Natural killer cell treated with Interleukin-12 subunit alpha and Interleukin-12 subunit beta and Interleukin-15 and Interleukin-18, amount 100 ng/mL, for 72 hours (primary cell): ENCODE data around the gene CENPT. TPM values are rescaled to one million over a fixed set of nuclear protein-coding genes. Genes with fewer than 3 reads are reported as not detected.

ENCODE experiments used
- ATAC-seq, 2 donors: fragments of 150-1000 bp; cut with Tn5 transposase in 1 of 2; sonication (Bioruptor Pico), chemical (Tn5 transposase) in 1 of 2; 2 replicates each; pipeline ENCODE4 v1.10.0; 2021
- DNase-seq: peaks from one replicate; pipeline ENCODE4 v3.0.0; 2022; ENCODE audit warnings: low spot score
- H3K27ac Mint-ChIP-seq, 2 donors: 1 replicate in 1 of 2; 2 replicates in 1 of 2; pipeline ENCODE4 v1.8.0; 2022; ENCODE audit warnings: mixed read lengths in 2 of 2, mild to moderate bottlenecking in 1 of 2, moderate library complexity in 1 of 2
- H3K27me3 Mint-ChIP-seq, 2 donors: 1 replicate in 1 of 2; 2 replicates in 1 of 2; pipeline ENCODE4 v1.8.0; 2022; ENCODE audit warnings: mixed read lengths in 2 of 2
- H3K36me3 Mint-ChIP-seq: one replicate; pipeline ENCODE4 v1.8.0; 2022; ENCODE audit warnings: mixed read lengths
- H3K4me1 Mint-ChIP-seq, 2 donors: 1 replicate in 1 of 2; 2 replicates in 1 of 2; pipeline ENCODE4 v1.8.0; 2022; ENCODE audit warnings: low read depth in 2 of 2, mixed read lengths in 2 of 2, mild to moderate bottlenecking in 1 of 2
- H3K4me3 Mint-ChIP-seq: one replicate; pipeline ENCODE4 v1.8.0; 2022; ENCODE audit warnings: mixed read lengths
- H3K9me3 Mint-ChIP-seq: 2 replicates; pipeline ENCODE4 v1.8.0; 2022; ENCODE audit warnings: mixed read lengths
- total RNA-seq, 2 donors: library from RNA; stranded (reverse); gene quantifications; one replicate each; pipeline ENCODE4 v1.2.3, GENCODE V29; 2022

Gene CENPT
- total RNA-seq, 2 donors from 2014 or later, result 51.6 to 83.7 TPM

- Mint-ChIP-seq H3K36me3 (no peaks in the 10 kb centered on the region), H3K27ac (no peak overlapping the region)
Observed at GRCh38 chr16:67882374-67883145, 35.1 kb upstream of the CENPT start.

DNA sequence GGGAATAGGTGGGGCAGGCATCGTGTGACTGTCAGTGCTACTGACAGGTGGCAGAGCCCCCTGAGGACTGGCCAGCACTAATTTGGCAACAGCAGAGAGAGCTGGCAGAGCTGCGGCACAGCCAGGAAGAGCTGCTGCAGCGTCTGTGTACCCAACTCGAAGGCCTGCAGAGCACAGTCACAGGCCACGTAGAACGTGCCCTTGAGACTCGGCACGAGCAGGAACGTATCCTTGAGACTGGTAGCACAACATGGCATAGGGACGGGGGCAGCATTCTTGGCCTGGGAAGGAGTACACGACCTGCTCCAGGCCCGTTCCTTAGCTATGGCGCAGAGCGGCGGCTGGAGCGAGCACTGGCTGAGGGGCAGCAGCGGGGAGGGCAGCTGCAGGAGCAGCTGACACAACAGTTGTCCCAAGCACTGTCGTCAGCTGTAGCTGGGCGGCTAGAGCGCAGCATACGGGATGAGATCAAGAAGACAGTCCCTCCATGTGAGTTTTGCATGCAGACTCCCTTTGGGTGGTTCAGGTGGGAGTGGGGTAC, 34.2 kb upstream of the CENPT start:
- DNase-seq (no peak), ATAC-seq (no peak)
- H3K36me3 Mint-ChIP-seq, result no peaks in the 10 kb centered on the region
- H3K9me3 Mint-ChIP-seq, result no peaks in the 10 kb centered on the region
- no peaks in the 10 kb centered on the region for H3K27me3 Mint-ChIP-seq
- H3K4me3 Mint-ChIP-seq, result no peak overlapping the region
- peaks cover 0 to 9% of the 10 kb centered on the region in 2 donors for H3K4me1 Mint-ChIP-seq
- no peak overlapping the region for H3K27ac Mint-ChIP-seq

More at GRCh38 chr16:67882374-67883145, 35.1 kb upstream of the CENPT start:
- H3K4me3 Mint-ChIP-seq, result no peak overlapping the region
- ATAC-seq, result peak in 1 of 2 donors; percentile 34
- DNase-seq, result no peak
- no peaks in the 10 kb centered on the region for H3K9me3 Mint-ChIP-seq
- no peaks in the 10 kb centered on the region for H3K27me3 Mint-ChIP-seq
- peaks cover 0 to 9% of the 10 kb centered on the region in 2 donors for H3K4me1 Mint-ChIP-seq

DNA sequence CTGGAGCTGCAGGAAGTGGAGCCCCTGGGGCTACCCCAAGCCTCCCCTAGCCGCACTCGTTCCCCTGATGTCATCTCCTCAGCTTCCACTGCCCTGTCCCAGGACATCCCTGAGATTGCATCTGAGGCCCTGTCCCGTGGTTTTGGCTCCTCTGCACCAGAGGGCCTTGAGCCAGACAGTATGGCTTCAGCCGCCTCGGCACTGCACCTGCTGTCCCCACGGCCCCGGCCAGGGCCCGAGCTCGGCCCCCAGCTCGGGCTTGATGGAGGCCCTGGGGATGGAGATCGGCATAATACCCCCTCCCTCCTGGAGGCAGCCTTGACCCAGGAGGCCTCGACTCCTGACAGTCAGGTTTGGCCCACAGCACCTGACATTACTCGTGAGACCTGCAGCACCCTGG, 33.1 kb upstream of the CENPT start:
- Mint-ChIP-seq H3K9me3 (no peaks in the 10 kb centered on the region), H3K4me3 (no peak overlapping the region), H3K27me3 (no peaks in the 10 kb centered on the region), H3K4me1 (peaks cover 5 to 14% of the 10 kb centered on the region in 2 donors), H3K36me3 (no peaks in the 10 kb centered on the region), H3K27ac (no peak overlapping the region)
- DNase-seq, result no peak
- no peak for ATAC-seq

GRCh38 chr16:67879936-67880335, 32.4 kb upstream of the CENPT start:
- Mint-ChIP-seq H3K4me1 (peaks cover 12 to 20% of the 10 kb centered on the region in 2 donors), H3K27me3 (no peaks in the 10 kb centered on the region), H3K4me3 (no peak overlapping the region), H3K9me3 (no peaks in the 10 kb centered on the region), H3K27ac (no peak overlapping the region), H3K36me3 (no peaks in the 10 kb centered on the region)
- DNase-seq (no peak), ATAC-seq (no peak)

DNA sequence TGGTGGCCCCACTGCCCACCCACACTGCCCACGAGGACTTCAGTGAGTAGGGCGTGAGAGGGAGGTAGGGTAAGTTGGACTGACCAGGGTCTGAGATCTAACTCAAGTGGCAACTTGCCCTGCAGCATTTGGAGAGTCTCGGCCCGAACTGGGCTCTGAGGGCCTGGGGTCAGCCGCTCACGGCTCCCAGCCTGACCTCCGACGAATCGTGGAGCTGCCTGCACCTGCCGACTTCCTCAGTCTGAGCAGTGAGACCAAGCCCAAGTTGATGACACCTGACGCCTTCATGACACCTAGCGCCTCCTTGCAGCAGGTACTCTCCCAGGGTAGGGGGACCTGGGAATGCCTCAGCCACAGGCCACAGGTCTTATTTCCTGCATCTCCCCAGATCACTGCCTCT, 32.0 kb upstream of the CENPT start:
- H3K36me3 Mint-ChIP-seq, result no peaks in the 10 kb centered on the region
- H3K4me3 Mint-ChIP-seq, result no peak overlapping the region
- no peaks in the 10 kb centered on the region for H3K27me3 Mint-ChIP-seq
- no peaks in the 10 kb centered on the region for H3K9me3 Mint-ChIP-seq
- ATAC-seq, result no peak
- no peak for DNase-seq
- no peak overlapping the region for H3K27ac Mint-ChIP-seq
- H3K4me1 Mint-ChIP-seq, result peaks cover 16 to 23% of the 10 kb centered on the region in 2 donors

DNA sequence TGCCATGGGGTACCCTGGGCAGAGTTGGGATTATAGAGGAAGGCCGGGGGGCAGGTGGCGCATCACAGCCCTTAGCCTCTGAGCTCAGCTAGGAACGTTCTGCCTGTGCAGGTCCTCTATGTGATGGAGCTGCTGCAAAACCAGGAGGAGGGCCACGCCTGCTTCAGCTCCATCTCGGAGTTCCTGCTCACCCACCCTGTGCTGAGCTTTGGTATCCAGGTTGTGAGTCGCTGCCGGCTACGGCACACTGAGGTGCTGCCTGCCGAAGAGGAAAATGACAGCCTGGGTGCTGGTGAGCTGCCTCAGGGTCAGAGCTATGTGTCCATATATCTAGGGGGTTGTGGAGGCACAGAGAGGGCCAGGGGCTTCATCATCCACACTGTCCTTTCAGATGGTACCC, 31.4 kb upstream of the CENPT start:
- Mint-ChIP-seq H3K36me3 (peaks cover 2% of the 10 kb centered on the region), H3K4me1 (peaks cover 23 to 30% of the 10 kb centered on the region in 2 donors), H3K9me3 (no peaks in the 10 kb centered on the region), H3K27me3 (no peaks in the 10 kb centered on the region), H3K27ac (no peak overlapping the region), H3K4me3 (no peak overlapping the region)
- ATAC-seq (no peak), DNase-seq (no peak)

DNA sequence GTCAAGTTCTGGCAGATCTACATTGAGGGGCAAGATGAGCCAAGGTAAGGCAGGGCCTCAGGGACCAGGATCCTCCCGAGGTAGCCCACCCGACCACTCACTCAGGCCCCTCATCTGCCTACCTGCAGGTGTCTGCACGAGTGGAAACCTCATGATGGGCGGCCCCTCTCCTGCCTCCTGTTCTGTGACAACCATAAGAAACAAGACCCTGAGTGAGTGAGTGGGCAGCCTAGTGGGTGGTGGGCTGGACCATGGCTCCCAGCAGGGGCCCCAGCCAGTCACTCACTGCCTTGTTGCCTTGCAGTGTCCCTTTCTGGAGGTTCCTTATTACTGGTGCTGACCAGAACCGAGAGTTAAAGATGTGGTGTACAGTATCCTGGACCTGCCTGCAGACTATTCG, 30.7 kb upstream of the CENPT start:
- no peak overlapping the region for H3K27ac Mint-ChIP-seq
- ATAC-seq (no peak), DNase-seq (no peak)
- no peaks in the 10 kb centered on the region for H3K27me3 Mint-ChIP-seq
- no peaks in the 10 kb centered on the region for H3K9me3 Mint-ChIP-seq
- H3K4me1 Mint-ChIP-seq, result peaks cover 27 to 31% of the 10 kb centered on the region in 2 donors
- H3K4me3 Mint-ChIP-seq, result no peak overlapping the region
- H3K36me3 Mint-ChIP-seq, result peaks cover 6% of the 10 kb centered on the region

- ATAC-seq, result no peak
- Mint-ChIP-seq H3K9me3 (no peaks in the 10 kb centered on the region), H3K27ac (no peak overlapping the region), H3K36me3 (peaks cover 6% of the 10 kb centered on the region), H3K4me1 (peaks cover 32 to 36% of the 10 kb centered on the region in 2 donors), H3K4me3 (no peak overlapping the region), H3K27me3 (no peaks in the 10 kb centered on the region)
- no peak for DNase-seq
Observed at GRCh38 chr16:67877064-67877463, 29.6 kb upstream of the CENPT start.

DNA sequence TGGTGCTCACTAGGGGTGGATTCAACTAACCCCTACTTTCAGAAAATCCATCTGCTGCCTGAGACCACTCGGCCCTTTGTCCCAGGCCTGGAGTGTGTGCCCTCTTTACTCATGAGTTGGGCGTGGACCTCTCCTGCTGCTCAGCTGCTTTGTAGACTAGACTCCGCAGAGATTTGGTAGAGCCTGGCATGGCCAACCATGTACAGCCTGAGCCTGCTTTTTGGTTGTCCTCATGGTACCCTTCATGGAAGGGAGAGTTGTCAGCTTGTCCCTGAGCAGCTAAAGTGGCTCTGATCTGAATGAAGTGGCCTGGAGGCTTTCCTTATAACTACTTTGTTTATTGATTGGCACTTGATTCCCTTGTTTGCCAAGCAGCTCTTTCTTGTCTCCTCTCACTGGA, 26.9 kb upstream of the CENPT start:
- no peaks in the 10 kb centered on the region for H3K27me3 Mint-ChIP-seq
- peaks cover 32 to 34% of the 10 kb centered on the region in 2 donors for H3K4me1 Mint-ChIP-seq
- peak overlapping the region; percentile 83 to 93 for H3K27ac Mint-ChIP-seq
- no peak for ATAC-seq
- peaks cover 10% of the 10 kb centered on the region for H3K36me3 Mint-ChIP-seq
- no peak for DNase-seq
- H3K4me3 Mint-ChIP-seq, result peak overlapping the region; percentile 98
- no peaks in the 10 kb centered on the region for H3K9me3 Mint-ChIP-seq

- Mint-ChIP-seq H3K9me3 (no peaks in the 10 kb centered on the region), H3K27me3 (no peaks in the 10 kb centered on the region), H3K36me3 (peaks cover 10% of the 10 kb centered on the region), H3K4me1 (peaks cover 32 to 34% of the 10 kb centered on the region in 2 donors), H3K27ac (peak overlapping the region; percentile 83 to 93), H3K4me3 (peak overlapping the region; percentile 98)
- ATAC-seq (peak in 1 of 2 donors; percentile 31), DNase-seq (no peak)
Observed at GRCh38 chr16:67873435-67874370, 26.2 kb upstream of the CENPT start.

- ATAC-seq, result peak; percentile 95 to 98
- DNase-seq, result peak; percentile 97
- Mint-ChIP-seq H3K4me1 (peaks cover 32 to 33% of the 10 kb centered on the region in 2 donors), H3K27ac (peak within 1 kb of the TSS; percentile 83 to 93), H3K4me3 (peak within 1 kb of the TSS; percentile 98), H3K9me3 (no peaks in the 10 kb centered on the region), H3K27me3 (no peaks in the 10 kb centered on the region), H3K36me3 (peaks cover 10% of the 10 kb centered on the region)
Observed at GRCh38 chr16:67872631-67873434, 25.3 kb upstream of the CENPT start, which contains the start of gene EDC4. Gene EDC4, plus strand, starts transcription at chr16:67873052. Its CDS starts 210 bp downstream, at chr16:67873262.

- Mint-ChIP-seq H3K4me1 (peaks cover 32% of the 10 kb centered on the region in 2 donors), H3K9me3 (no peaks in the 10 kb centered on the region), H3K27ac (peak overlapping the region; percentile 83 to 93), H3K27me3 (no peaks in the 10 kb centered on the region), H3K36me3 (peaks cover 10% of the 10 kb centered on the region), H3K4me3 (peak overlapping the region; percentile 98)
- ATAC-seq (no peak), DNase-seq (no peak)
Observed at GRCh38 chr16:67872131-67872630, 24.7 kb upstream of the CENPT start.

GRCh38 chr16:67871256-67871655, 23.8 kb upstream of the CENPT start:
- Mint-ChIP-seq H3K4me3 (no peak overlapping the region), H3K9me3 (no peaks in the 10 kb centered on the region), H3K4me1 (peaks cover 32% of the 10 kb centered on the region in 2 donors), H3K27ac (peak overlapping the region in 1 of 2 donors; percentile 93), H3K27me3 (no peaks in the 10 kb centered on the region), H3K36me3 (peaks cover 10% of the 10 kb centered on the region)
- ATAC-seq (no peak), DNase-seq (no peak)
